ENCODE measurements around the gene CYTH1. TPM values are rescaled to one million over a fixed set of nuclear protein-coding genes. Genes with fewer than 3 reads are reported as not detected.

The CYTH1 gene
- total RNA-seq, 2 donors from 2014 or later, result 23.1 to 27.4 TPM

DNA sequence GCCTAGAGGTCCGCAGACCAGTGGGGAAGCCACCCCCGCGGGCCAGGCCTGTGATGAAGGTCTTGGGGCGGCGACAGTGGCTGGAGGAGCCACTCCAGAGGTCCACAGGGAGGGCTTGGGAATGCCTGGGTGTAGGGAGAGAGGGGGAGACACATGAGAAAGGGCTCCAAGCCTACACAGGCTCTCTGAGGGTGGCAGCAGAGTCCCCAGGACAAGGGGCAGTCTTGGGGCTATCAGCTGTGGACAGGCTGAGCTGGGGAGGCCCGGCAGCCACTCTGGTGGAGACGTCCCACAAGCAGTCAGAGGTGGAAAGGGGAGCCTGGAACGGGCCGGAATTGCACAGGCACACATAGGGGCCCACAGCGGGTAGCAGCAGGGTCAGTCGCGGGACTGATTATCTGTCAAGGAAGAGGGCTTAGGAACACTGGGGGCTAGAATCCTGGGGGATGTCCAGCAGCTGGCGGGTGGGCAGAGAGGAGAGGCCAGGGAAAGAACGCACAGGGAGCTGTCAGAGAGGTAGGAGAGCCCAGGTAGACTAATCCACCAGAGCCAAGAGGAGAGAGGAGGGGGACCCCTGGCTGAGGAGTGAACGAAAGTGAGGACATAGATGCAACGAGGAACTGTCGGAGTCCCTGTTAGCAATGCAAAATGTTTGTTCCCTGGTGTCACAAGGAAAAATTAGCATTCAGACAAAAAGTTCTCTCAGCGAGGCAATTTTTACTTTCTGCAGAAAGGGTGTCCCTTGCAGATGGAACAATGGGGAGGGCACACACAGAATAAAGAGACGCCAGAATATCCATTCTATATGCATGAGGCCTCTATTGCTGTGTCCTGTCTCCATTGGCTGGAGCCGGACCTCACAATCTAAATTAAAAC lies 111.0 kb downstream of the CYTH1 start:
- no peak for DNase-seq
- Mint-ChIP-seq H3K27ac (no peak overlapping the region), H3K4me1 (no peaks in the 10 kb centered on the region), H3K4me3 (no peak overlapping the region), H3K27me3 (ENCODE audit: insufficient read depth) (no peaks in the 10 kb centered on the region), H3K36me3 (ENCODE audit: low read depth) (peaks cover 5% of the 10 kb centered on the region), H3K9me3 (no peaks in the 10 kb centered on the region)
- H3K4me1 ChIP-seq (ENCODE audit: control insufficient read depth, insufficient read depth, low read length), result no peaks in the 10 kb centered on the region
- peaks cover 6% of the 10 kb centered on the region for H3K36me3 ChIP-seq (ENCODE audit: control insufficient read depth, insufficient read depth, low read length)
- H3K27me3 ChIP-seq (ENCODE audit: control insufficient read depth, insufficient read depth, low read length, poor library complexity, severe bottlenecking), result no peaks in the 10 kb centered on the region
- no peaks in the 10 kb centered on the region for H3K9me3 ChIP-seq (ENCODE audit: control insufficient read depth, low read length)
- TF ChIP-seq, protein P1, sequence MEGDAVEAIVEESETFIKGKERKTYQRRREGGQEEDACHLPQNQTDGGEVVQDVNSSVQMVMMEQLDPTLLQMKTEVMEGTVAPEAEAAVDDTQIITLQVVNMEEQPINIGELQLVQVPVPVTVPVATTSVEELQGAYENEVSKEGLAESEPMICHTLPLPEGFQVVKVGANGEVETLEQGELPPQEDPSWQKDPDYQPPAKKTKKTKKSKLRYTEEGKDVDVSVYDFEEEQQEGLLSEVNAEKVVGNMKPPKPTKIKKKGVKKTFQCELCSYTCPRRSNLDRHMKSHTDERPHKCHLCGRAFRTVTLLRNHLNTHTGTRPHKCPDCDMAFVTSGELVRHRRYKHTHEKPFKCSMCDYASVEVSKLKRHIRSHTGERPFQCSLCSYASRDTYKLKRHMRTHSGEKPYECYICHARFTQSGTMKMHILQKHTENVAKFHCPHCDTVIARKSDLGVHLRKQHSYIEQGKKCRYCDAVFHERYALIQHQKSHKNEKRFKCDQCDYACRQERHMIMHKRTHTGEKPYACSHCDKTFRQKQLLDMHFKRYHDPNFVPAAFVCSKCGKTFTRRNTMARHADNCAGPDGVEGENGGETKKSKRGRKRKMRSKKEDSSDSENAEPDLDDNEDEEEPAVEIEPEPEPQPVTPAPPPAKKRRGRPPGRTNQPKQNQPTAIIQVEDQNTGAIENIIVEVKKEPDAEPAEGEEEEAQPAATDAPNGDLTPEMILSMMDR (conservative IDR thresholded peaks at IDR 0.05), result no peak
- no peak overlapping the region for H3K27ac ChIP-seq (ENCODE audit: low read depth, low read length)
- 90 to 96% methylated on average over 14 to 20 of the region's 20 CpGs for WGBS, 2 experiments (ENCODE audit: insufficient coverage in 1 of 2, insufficient read length in 1 of 2)
- H3K4me3 ChIP-seq (ENCODE audit: low read length), result no peak overlapping the region
- H3K9ac ChIP-seq (ENCODE audit: extremely low read depth, low read length, poor library complexity, severe bottlenecking), result no peak overlapping the region

DNA sequence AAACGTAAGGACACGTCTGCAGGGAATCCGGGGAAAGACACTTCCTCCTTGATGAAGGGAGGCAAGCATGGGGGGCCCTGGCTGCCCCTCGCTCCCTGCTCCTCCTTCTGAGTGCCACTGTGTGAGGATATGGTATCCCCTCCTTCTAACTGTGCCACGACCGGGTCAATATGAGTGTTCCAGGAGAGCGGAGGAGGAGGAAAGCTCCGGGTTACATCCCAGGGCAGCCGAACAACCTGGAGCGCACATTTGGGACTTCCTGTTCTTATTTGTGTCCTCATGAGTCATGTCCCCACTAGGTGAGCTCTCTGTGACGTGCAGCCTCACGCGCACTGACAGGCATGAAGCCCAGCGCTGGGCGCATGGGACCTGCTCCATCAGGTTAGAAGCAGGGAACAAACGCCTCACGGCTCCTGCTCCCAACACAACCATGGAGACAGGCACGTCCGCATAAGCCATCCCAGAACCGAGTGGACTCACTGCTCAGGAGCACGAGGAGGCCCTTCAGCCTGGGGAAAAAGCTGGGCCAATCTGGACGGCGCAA lies 112.0 kb downstream of the CYTH1 start:
- H3K36me3 Mint-ChIP-seq (ENCODE audit: low read depth), result peaks cover 5% of the 10 kb centered on the region
- H3K9me3 Mint-ChIP-seq, result no peaks in the 10 kb centered on the region
- no peak overlapping the region for H3K4me3 Mint-ChIP-seq
- TF ChIP-seq, protein P1 (conservative IDR thresholded peaks at IDR 0.05), result no peak
- H3K9ac ChIP-seq (ENCODE audit: extremely low read depth, low read length, poor library complexity, severe bottlenecking), result no peak overlapping the region
- 94 to 95% methylated on average over 21 to 23 of the region's 23 CpGs for WGBS, 2 experiments (ENCODE audit: insufficient coverage in 1 of 2, insufficient read length in 1 of 2)
- no peaks in the 10 kb centered on the region for H3K27me3 Mint-ChIP-seq (ENCODE audit: insufficient read depth)
- H3K4me1 ChIP-seq (ENCODE audit: control insufficient read depth, insufficient read depth, low read length), result no peaks in the 10 kb centered on the region
- peaks cover 4% of the 10 kb centered on the region for H3K36me3 ChIP-seq (ENCODE audit: control insufficient read depth, insufficient read depth, low read length)
- no peaks in the 10 kb centered on the region for H3K9me3 ChIP-seq (ENCODE audit: control insufficient read depth, low read length)
- no peak overlapping the region for H3K4me3 ChIP-seq (ENCODE audit: low read length)
- H3K27ac ChIP-seq (ENCODE audit: low read depth, low read length), result no peak overlapping the region
- H3K27ac Mint-ChIP-seq, result peak overlapping the region; percentile 43
- H3K27me3 ChIP-seq (ENCODE audit: control insufficient read depth, insufficient read depth, low read length, poor library complexity, severe bottlenecking), result no peaks in the 10 kb centered on the region
- H3K4me1 Mint-ChIP-seq, result no peaks in the 10 kb centered on the region
- no peak for DNase-seq

DNA sequence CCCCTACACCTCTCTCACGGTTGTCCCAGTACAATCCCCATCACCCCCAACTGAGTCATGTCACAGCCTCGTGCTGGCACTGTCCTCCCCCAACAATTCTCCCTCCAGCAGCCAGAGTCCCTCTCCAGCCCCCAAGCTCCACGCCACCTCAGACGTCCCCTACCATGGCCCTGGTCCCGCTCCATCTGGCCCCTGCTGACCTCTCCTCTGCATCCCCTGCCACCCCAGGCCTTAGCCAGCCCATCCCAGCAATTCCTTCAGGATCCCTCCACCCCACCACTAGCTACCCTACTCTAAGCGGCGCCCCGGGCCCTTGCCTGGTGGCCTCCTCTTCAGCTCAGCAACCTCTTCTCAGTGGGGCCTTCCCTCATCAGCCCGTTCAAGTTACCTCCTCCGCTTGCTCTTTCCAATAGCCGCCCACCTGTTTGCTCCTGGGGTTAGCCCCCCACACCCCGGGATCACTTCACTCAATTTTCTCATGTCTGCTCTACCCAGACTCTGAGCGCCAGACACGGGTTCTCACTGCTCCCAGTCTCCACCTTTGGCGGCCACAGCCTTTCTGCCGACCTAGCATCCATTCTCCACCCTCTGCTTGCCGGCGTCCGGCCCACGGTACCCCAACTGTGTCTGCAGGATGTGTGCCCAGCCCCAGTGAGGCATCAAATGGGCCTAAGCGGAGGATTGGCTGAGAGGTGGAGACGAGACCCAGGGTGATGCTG lies 112.7 kb downstream of the CYTH1 start:
- H3K27me3 ChIP-seq (ENCODE audit: control insufficient read depth, insufficient read depth, low read length, poor library complexity, severe bottlenecking), result no peaks in the 10 kb centered on the region
- Mint-ChIP-seq H3K4me1 (no peaks in the 10 kb centered on the region), H3K9me3 (no peaks in the 10 kb centered on the region), H3K36me3 (ENCODE audit: low read depth) (peaks cover 5% of the 10 kb centered on the region), H3K4me3 (no peak overlapping the region), H3K27me3 (ENCODE audit: insufficient read depth) (no peaks in the 10 kb centered on the region), H3K27ac (peak overlapping the region; percentile 43)
- H3K27ac ChIP-seq (ENCODE audit: low read depth, low read length), result no peak overlapping the region
- H3K4me3 ChIP-seq (ENCODE audit: low read length), result no peak overlapping the region
- DNase-seq, result no peak
- no peaks in the 10 kb centered on the region for H3K4me1 ChIP-seq (ENCODE audit: control insufficient read depth, insufficient read depth, low read length)
- 92 to 98% methylated on average over 7 to 22 of the region's 22 CpGs for whole genome bisulfite sequencing, 2 experiments (ENCODE audit: insufficient coverage in 1 of 2, insufficient read length in 1 of 2)
- H3K9me3 ChIP-seq (ENCODE audit: control insufficient read depth, low read length), result no peaks in the 10 kb centered on the region
- H3K36me3 ChIP-seq (ENCODE audit: control insufficient read depth, insufficient read depth, low read length), result no peaks in the 10 kb centered on the region
- H3K9ac ChIP-seq (ENCODE audit: extremely low read depth, low read length, poor library complexity, severe bottlenecking), result no peak overlapping the region
- TF ChIP-seq, protein P1 (conservative IDR thresholded peaks at IDR 0.05), result no peak

All from endodermal cell (in vitro differentiated cells).